Measurements from ENCODE around the gene DPY19L1.
"Not testable (repeated sequence)": the region's sequence is repeated elsewhere in the genome, so short reads cannot be mapped to it uniquely, and the experiment has no call there.

The DPY19L1 gene

GRCh38 chr7:35069084-35069483, 31.8 kb upstream of the DPY19L1 start:
- not testable (repeated sequence) for H3K18ac ChIP-seq (ENCODE audit: low read depth in 1 of 2, low read length in 2 of 2); H2BK12ac ChIP-seq (ENCODE audit: low read length in 2 of 2); H2BK120ac ChIP-seq (ENCODE audit: low read depth, low read length); H3K79me1 ChIP-seq (replicated peaks; ENCODE audit: low read length, poor library complexity, severe bottlenecking); H3K23ac ChIP-seq (ENCODE audit: low read length in 2 of 2); H2BK15ac ChIP-seq (ENCODE audit: low read depth, poor library complexity, severe bottlenecking); H2BK5ac ChIP-seq (ENCODE audit: low read depth, low read length, poor library complexity, severe bottlenecking); H3K27me3 ChIP-seq (ENCODE audit: control insufficient read depth in 1 of 2, insufficient read depth in 1 of 2, low read length in 2 of 2); H3K36me3 ChIP-seq (ENCODE audit: control insufficient read depth in 1 of 2, insufficient read depth in 2 of 2, low read depth in 1 of 2, low read length in 2 of 2); H3K4me3 ChIP-seq (ENCODE audit: insufficient read depth in 1 of 2, low read depth in 1 of 2, low read length in 2 of 2); H2AK5ac ChIP-seq (ENCODE audit: low read length, severe bottlenecking); H3K14ac ChIP-seq (ENCODE audit: low read length in 2 of 2); H4K91ac ChIP-seq (ENCODE audit: low read length); H3K9ac ChIP-seq (ENCODE audit: low read length); H3K4me2 ChIP-seq (ENCODE audit: low read length, poor library complexity, severe bottlenecking); DNase-seq; H3K9me3 ChIP-seq (ENCODE audit: control insufficient read depth, low read length); H3K27ac ChIP-seq (ENCODE audit: low read length, poor library complexity, severe bottlenecking); H2AFZ ChIP-seq (ENCODE audit: low read depth, low read length); H4K8ac ChIP-seq (ENCODE audit: low read length); H3K4me1 ChIP-seq (ENCODE audit: control insufficient read depth, insufficient read depth, low read depth, low read length); H3K4ac ChIP-seq (ENCODE audit: low read depth in 1 of 2, low read length in 2 of 2)
- 90% methylated on average over 1 of the region's 1 CpG for WGBS

- not testable (repeated sequence) for H3K27ac ChIP-seq (ENCODE audit: low read length, poor library complexity, severe bottlenecking); H3K4ac ChIP-seq (ENCODE audit: low read depth in 1 of 2, low read length in 2 of 2); H3K18ac ChIP-seq (ENCODE audit: low read depth in 1 of 2, low read length in 2 of 2); H4K91ac ChIP-seq (ENCODE audit: low read length); H2AFZ ChIP-seq (ENCODE audit: low read depth, low read length); H3K4me1 ChIP-seq (ENCODE audit: control insufficient read depth, insufficient read depth, low read depth, low read length); H3K79me1 ChIP-seq (replicated peaks; ENCODE audit: low read length, poor library complexity, severe bottlenecking); H2BK15ac ChIP-seq (ENCODE audit: low read depth, poor library complexity, severe bottlenecking); H3K4me2 ChIP-seq (ENCODE audit: low read length, poor library complexity, severe bottlenecking); H3K4me3 ChIP-seq (ENCODE audit: insufficient read depth in 1 of 2, low read depth in 1 of 2, low read length in 2 of 2); H3K9me3 ChIP-seq (ENCODE audit: control insufficient read depth, low read length); H4K8ac ChIP-seq (ENCODE audit: low read length); H2BK120ac ChIP-seq (ENCODE audit: low read depth, low read length); H3K36me3 ChIP-seq (ENCODE audit: control insufficient read depth in 1 of 2, insufficient read depth in 2 of 2, low read depth in 1 of 2, low read length in 2 of 2); H2BK5ac ChIP-seq (ENCODE audit: low read depth, low read length, poor library complexity, severe bottlenecking); H2BK12ac ChIP-seq (ENCODE audit: low read length in 2 of 2); H3K27me3 ChIP-seq (ENCODE audit: control insufficient read depth in 1 of 2, insufficient read depth in 1 of 2, low read length in 2 of 2); DNase-seq; H3K23ac ChIP-seq (ENCODE audit: low read length in 2 of 2); H2AK5ac ChIP-seq (ENCODE audit: low read length, severe bottlenecking); H3K9ac ChIP-seq (ENCODE audit: low read length); H3K14ac ChIP-seq (ENCODE audit: low read length in 2 of 2)
- no CpG with 5 or more reads among the region's 2 CpGs for WGBS
Observed at GRCh38 chr7:35065382-35065781, 28.1 kb upstream of the DPY19L1 start.

- H2BK15ac ChIP-seq (ENCODE audit: low read depth, poor library complexity, severe bottlenecking); H3K18ac ChIP-seq (ENCODE audit: low read depth in 1 of 2, low read length in 2 of 2); H3K27me3 ChIP-seq (ENCODE audit: control insufficient read depth in 1 of 2, insufficient read depth in 1 of 2, low read length in 2 of 2); H4K8ac ChIP-seq (ENCODE audit: low read length); H2AK5ac ChIP-seq (ENCODE audit: low read length, severe bottlenecking); H3K23ac ChIP-seq (ENCODE audit: low read length in 2 of 2); H2BK5ac ChIP-seq (ENCODE audit: low read depth, low read length, poor library complexity, severe bottlenecking); H2BK120ac ChIP-seq (ENCODE audit: low read depth, low read length); H3K4me2 ChIP-seq (ENCODE audit: low read length, poor library complexity, severe bottlenecking); H2BK12ac ChIP-seq (ENCODE audit: low read length in 2 of 2); H3K4me1 ChIP-seq (ENCODE audit: control insufficient read depth, insufficient read depth, low read depth, low read length); H3K36me3 ChIP-seq (ENCODE audit: control insufficient read depth in 1 of 2, insufficient read depth in 2 of 2, low read depth in 1 of 2, low read length in 2 of 2); H3K14ac ChIP-seq (ENCODE audit: low read length in 2 of 2); H3K4ac ChIP-seq (ENCODE audit: low read depth in 1 of 2, low read length in 2 of 2); H2AFZ ChIP-seq (ENCODE audit: low read depth, low read length); H3K9me3 ChIP-seq (ENCODE audit: control insufficient read depth, low read length); DNase-seq; H3K4me3 ChIP-seq (ENCODE audit: insufficient read depth in 1 of 2, low read depth in 1 of 2, low read length in 2 of 2); H3K27ac ChIP-seq (ENCODE audit: low read length, poor library complexity, severe bottlenecking); H4K91ac ChIP-seq (ENCODE audit: low read length); H3K79me1 ChIP-seq (replicated peaks; ENCODE audit: low read length, poor library complexity, severe bottlenecking); H3K9ac ChIP-seq (ENCODE audit: low read length): not testable (repeated sequence)
- WGBS: 93% methylated on average over 3 of the region's 3 CpGs
Observed at GRCh38 chr7:35058571-35058970, 21.3 kb upstream of the DPY19L1 start.

- H3K36me3 ChIP-seq (ENCODE audit: control insufficient read depth in 1 of 2, insufficient read depth in 2 of 2, low read depth in 1 of 2, low read length in 2 of 2): not testable (repeated sequence)
Observed at GRCh38 chr7:35057505-35058451, 20.5 kb upstream of the DPY19L1 start.

More at GRCh38 chr7:35057505-35058451, 20.5 kb upstream of the DPY19L1 start:
- not testable (repeated sequence) for H3K9me3 ChIP-seq (ENCODE audit: control insufficient read depth, low read length); H2BK5ac ChIP-seq (ENCODE audit: low read depth, low read length, poor library complexity, severe bottlenecking); H3K27ac ChIP-seq (ENCODE audit: low read length, poor library complexity, severe bottlenecking); H3K27me3 ChIP-seq (ENCODE audit: control insufficient read depth in 1 of 2, insufficient read depth in 1 of 2, low read length in 2 of 2); H4K91ac ChIP-seq (ENCODE audit: low read length); H3K9ac ChIP-seq (ENCODE audit: low read length); H4K8ac ChIP-seq (ENCODE audit: low read length); H2BK12ac ChIP-seq (ENCODE audit: low read length in 2 of 2); H2AFZ ChIP-seq (ENCODE audit: low read depth, low read length); H2BK120ac ChIP-seq (ENCODE audit: low read depth, low read length); H3K23ac ChIP-seq (ENCODE audit: low read length in 2 of 2); H3K14ac ChIP-seq (ENCODE audit: low read length in 2 of 2); H3K79me1 ChIP-seq (replicated peaks; ENCODE audit: low read length, poor library complexity, severe bottlenecking); H2BK15ac ChIP-seq (ENCODE audit: low read depth, poor library complexity, severe bottlenecking); H3K4ac ChIP-seq (ENCODE audit: low read depth in 1 of 2, low read length in 2 of 2); H3K4me1 ChIP-seq (ENCODE audit: control insufficient read depth, insufficient read depth, low read depth, low read length); H3K4me2 ChIP-seq (ENCODE audit: low read length, poor library complexity, severe bottlenecking); H3K18ac ChIP-seq (ENCODE audit: low read depth in 1 of 2, low read length in 2 of 2); H3K4me3 ChIP-seq (ENCODE audit: insufficient read depth in 1 of 2, low read depth in 1 of 2, low read length in 2 of 2); H2AK5ac ChIP-seq (ENCODE audit: low read length, severe bottlenecking)
- DNase-seq: peak; percentile 10
- 66% methylated on average over 8 of the region's 11 CpGs for WGBS

Measured in mesenchymal stem cell (in vitro differentiated cells and primary cell).